CD4-positive, alpha-beta T cell treated with Interleukin-4 for 4 hours (primary cell): ENCODE measurements around the gene CSPG4.
A peak's percentile ranks its signal among the peaks of the same experiment; 100 is the strongest.
"Not testable (repeated sequence)": the region's sequence is repeated elsewhere in the genome, so short reads cannot be mapped to it uniquely, and the experiment has no call there.

Experiments
- DNase-seq: peaks from one replicate; pipeline ENCODE4 v3.0.0-alpha.2; 2020

The CSPG4 gene

GRCh38 chr15:75703440-75704262 is 9.0 kb downstream of the CSPG4 start:
- not testable (repeated sequence) for DNase-seq

GRCh38 chr15:75702436-75702835 is 10.2 kb downstream of the CSPG4 start:
- no peak for DNase-seq

GRCh38 chr15:75701071-75702003 is 11.3 kb downstream of the CSPG4 start:
- not testable (repeated sequence) for DNase-seq

GRCh38 chr15:75699961-75700874 is 12.4 kb downstream of the CSPG4 start:
- DNase-seq = peak; percentile 9

GRCh38 chr15:75699517-75699916 is 13.1 kb downstream of the CSPG4 start:
- DNase-seq = not testable (repeated sequence)

GRCh38 chr15:75697974-75698747 is 14.5 kb downstream of the CSPG4 start:
- not testable (repeated sequence) for DNase-seq

- DNase-seq = no peak
Observed at GRCh38 chr15:75697523-75697922, 15.1 kb downstream of the CSPG4 start.

GRCh38 chr15:75696854-75697259 is 15.8 kb downstream of the CSPG4 start:
- no peak for DNase-seq

GRCh38 chr15:75696311-75696720 is 16.3 kb downstream of the CSPG4 start:
- DNase-seq = no peak

GRCh38 chr15:75695634-75696310 is 16.9 kb downstream of the CSPG4 start:
- no peak for DNase-seq

- DNase-seq = no peak
Observed at GRCh38 chr15:75695220-75695619, 17.4 kb downstream of the CSPG4 start.

- DNase-seq = no peak
Observed at GRCh38 chr15:75694241-75695182, 18.1 kb downstream of the CSPG4 start.

- no peak for DNase-seq
Observed at GRCh38 chr15:75693501-75694240, 19.0 kb downstream of the CSPG4 start.

- not testable (repeated sequence) for DNase-seq
Observed at GRCh38 chr15:75693028-75693427, 19.6 kb downstream of the CSPG4 start.

- not testable (repeated sequence) for DNase-seq
Observed at GRCh38 chr15:75692311-75692710, 20.3 kb downstream of the CSPG4 start.

GRCh38 chr15:75689429-75689828 is 23.2 kb downstream of the CSPG4 start:
- DNase-seq = not testable (repeated sequence)

GRCh38 chr15:75688831-75689230 is 23.8 kb downstream of the CSPG4 start:
- no peak for DNase-seq

- no peak for DNase-seq
Observed at GRCh38 chr15:75688278-75688557, 24.4 kb downstream of the CSPG4 start.

- DNase-seq = no peak
Observed at GRCh38 chr15:75687486-75688277, 25.0 kb downstream of the CSPG4 start.
